Activated gamma-delta T cell treated with anti-CD3 and anti-CD28 coated beads, Interleukin-2, amount 50 U/mL, for 16 hours (primary cell): ENCODE data around the gene DDX49.
"Not testable (repeated sequence)": the region's sequence is repeated elsewhere in the genome, so short reads cannot be mapped to it uniquely, and the experiment has no call there.

Source experiments
- DNase-seq: peaks from one replicate; pipeline ENCODE4 v3.0.0-alpha.2; 2020; ENCODE audit warnings: low read depth

Gene DDX49

DNA sequence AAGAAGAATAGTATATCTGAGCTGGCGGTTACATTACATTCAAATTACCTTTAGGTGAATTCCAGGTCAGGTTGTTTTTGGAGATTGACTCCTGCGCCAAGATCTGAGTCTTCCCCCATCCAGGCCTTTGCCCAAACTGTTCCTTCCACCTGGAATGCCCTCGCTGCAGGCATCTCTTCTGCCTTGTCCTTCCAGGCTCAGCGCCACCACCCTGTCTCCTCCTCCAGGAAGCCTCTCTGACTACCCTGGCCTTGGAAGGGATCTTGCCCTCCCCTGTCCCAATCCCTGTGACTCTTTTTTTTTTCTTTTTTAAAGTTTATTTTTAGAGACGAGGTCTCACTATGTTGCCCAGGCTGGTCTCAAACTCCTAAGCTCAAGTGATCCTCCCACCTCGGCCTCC, 23.2 kb downstream of the DDX49 start:
- no peak for DNase-seq

DNA sequence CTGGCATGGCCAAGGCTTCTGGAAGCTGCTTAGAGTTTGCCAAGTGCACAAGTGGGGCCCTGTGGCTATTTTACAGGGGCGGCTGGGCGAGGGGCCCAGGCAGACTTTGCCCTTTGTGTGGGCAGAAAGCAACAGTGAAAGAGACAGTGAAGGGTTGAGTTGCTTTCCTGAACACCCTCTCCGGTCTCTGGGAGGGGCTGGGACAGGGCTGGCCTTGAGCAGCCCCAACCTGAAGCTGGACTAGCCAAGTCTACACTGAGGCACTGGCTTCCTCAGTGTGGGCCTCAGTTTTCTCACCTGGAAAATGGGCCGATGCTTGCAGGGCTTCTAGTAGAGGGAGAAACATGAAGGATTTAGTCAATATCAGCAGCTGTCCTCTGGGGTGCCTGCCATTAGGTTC, 23.9 kb downstream of the DDX49 start:
- no peak for DNase-seq

DNA sequence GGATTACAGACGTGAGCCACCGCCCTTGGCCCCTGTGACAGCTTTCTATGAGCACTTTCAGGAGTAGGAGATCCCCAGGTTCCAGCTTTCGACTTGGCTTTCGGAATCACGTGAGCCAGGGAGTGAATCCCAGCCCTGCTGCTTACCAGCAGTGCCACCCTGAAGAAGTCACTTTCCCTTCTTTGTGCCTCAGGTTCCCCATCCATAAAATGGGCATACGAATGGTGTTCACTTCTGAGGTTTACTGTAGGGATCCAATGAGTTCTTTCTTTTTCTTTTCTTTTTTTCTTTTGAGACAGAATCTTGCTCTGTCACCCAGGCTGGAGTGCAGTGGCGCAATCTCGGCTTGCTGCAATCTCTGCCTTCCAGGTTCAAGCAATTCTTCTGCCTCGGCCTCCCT, 25.8 kb downstream of the DDX49 start:
- DNase-seq, result no peak

DNA sequence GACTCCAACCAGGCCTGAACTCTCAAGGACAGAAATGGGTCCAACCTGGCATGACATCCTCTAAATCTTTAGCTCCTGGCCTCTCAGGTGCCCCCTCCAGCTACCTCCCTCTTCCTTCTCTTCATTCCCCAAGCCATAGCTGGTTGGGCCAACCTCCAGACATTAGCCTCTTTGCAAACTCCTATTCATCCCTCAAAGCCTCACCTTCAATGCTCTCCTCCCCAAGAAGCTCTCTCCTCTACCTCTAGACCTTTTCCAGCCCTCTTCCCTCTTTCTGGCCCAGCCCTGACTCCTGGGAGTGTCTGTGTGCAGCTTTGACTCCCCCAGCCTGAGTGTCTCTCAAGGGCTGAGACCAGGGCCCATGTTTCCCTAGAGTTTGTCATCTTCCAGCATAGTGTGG, 26.8 kb downstream of the DDX49 start:
- no peak for DNase-seq

DNA sequence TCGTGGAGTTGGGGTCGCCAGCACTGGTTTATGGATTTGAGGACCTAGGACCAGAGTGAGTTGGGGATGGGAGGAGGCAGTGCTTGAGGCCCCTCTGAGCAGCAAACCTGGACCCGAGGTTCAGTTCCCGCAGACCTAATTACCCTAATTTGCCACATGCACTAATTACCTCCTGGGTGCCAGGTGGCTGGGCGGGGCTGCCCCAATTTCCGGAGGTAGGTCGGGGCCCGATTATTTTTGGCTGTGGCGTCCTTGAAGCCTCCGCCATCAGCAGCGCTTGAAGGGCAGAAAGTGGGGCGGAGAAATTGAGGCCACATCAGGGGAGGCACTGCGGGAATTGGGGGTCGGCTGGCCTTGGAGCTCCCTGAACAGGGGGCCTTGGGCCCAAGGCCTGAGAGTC, 27.4 kb downstream of the DDX49 start:
- no peak for DNase-seq

DNA sequence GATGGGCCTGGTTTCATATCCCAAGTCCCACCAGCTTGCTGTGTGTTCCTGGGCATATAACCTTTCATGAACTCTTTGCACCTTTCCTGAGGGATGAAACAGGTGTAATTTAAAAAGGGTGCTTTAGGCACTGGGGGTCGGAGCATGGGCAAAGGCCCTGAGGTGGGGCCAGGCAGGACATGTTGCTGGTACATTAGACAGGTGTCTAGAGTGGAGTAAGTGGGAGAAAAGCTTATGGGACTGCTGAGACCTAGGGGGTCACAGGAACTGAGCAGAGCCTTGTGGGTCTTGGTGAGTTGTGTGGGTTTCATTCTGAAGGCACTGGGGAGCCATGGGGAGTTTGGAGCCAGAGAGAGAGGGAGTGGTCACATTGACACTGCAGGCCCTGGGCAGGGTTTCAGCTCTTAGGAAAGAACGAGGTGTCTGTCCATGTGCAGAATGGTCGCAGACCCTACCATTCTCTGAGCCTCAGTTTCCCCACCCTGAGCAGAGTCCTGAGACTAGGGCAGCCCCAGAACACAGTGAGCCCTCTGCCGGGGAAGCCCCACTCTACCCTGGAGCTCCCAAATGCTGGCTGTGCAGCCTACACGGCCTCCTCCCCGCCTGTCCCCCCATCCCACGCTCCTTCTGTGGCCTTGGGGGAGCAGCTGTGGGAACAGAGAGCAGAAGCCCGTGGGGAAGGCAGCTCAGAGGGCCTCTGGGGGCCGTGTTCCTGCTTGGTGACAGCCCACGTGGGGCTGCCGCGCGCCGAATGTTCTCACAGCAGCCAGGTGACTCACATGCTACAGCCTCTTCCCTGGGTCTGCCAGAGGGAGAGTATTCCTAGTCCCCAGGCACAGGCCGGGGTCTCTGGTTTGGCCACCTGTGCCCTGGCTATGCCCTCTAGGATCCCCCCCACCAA, 28.8 kb downstream of the DDX49 start:
- no peak for DNase-seq

DNA sequence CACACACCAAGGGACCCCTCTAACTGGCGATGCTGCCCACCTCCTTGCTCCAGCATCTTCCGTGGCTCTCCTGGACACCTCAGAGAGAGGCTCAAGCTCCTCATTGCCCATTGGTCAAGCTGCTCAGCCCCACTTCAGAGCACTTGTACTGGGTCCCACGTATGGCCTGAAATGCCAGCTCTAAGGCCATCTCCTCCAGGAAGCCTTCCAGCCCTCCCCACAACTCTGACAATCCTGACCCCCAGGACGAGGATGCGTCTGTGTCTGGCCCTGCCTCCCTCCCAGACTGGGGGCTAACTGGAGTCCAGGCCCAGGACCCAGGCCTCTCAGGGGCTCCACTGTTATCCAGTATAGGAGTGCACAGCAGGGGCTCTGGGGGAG, 29.5 kb downstream of the DDX49 start:
- DNase-seq, result no peak

DNA sequence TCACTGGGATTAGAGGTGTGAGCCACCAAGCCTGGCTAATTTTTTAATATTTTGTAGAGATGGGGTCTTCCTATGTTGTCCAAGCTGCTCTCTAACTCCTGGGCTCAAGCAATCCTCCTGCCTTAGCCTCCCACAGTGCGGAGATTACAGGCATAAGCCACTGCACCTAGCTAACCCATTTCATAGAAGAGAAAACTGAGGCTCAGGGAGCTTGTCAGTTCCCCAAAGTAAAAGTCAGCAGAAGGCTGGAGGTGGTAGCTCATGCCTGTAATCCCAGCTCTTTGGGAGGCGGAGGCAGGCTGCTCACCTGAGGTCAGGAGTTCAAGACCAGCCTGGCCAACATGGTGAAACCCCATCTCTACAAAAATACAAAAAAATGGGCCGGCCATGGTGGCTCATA, 30.3 kb downstream of the DDX49 start:
- DNase-seq, result no peak

DNA sequence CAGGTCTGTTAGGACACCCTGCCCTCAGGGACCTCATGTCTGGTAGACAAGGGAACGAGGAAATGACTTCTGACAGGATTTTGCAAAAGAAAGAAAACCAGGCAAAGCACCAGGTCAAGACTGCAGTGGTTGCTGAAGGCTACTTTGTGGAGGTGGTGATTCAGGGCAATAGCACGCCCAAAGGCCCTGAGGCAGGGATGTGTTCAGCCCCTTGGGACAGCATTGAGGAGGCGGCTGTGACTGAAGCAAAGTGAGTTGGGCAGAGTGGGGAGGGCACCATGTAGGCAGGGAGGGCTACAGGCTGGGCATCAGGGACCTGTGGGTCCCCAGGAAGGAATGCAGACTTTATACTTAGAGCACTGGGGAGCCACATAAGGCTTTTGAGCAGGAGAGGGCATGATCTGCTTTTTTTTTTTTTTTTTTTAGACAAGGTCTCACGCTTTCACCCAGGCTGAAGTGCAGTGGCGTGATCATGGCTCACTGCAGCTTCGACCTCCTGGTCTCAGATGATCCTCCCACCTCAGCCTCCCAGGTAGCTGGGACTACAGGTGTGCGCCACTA, 32.3 kb downstream of the DDX49 start:
- DNase-seq, result no peak

DNA sequence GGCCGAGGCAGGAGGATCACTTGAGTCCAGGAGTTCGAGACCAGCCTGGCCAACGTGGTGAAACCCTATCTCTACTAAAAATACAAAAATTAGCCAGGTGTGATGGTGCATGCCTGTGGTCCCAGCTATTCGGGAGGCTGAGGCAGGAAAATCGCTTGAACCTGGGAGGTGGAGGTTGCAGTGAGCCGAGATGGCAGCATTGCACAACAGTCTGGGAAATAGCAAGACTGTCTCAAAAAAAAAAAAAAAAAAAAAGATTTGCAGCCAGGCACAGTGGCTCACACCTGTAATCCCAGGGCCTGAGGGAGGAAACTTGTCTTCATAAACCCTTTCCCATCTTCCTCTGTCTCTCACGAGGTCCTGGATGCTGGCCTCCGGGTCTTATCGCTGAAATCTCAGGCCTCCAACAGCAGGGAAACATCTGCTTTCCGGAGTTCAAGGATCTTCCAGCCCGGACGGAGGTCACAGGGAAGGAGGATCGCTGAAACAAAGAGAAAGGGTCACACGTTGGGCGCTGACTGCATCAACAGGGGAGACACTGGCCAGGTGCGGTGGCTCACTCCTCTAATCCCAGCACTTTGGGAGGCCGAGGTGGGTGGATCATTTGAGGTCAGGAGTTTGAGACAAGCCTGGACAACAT, 33.0 kb downstream of the DDX49 start:
- not testable (repeated sequence) for DNase-seq

DNA sequence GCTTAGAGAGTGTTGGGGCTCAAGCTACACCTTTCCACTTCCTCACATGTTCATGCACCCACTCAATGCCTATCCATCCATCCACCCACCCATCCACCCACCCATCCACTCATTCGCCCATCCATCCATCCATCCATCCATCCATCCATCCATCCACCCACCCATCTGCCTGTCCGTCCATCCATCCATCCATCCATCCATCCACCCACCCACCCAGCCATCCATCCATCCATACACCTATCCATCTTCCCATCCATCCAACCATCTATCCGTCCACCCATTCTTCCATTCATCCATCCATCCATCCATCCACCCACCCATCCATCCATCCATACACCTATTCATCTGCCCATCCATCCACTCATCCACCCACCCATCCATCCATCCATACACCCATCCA, 34.6 kb downstream of the DDX49 start:
- DNase-seq, result no peak

DNA sequence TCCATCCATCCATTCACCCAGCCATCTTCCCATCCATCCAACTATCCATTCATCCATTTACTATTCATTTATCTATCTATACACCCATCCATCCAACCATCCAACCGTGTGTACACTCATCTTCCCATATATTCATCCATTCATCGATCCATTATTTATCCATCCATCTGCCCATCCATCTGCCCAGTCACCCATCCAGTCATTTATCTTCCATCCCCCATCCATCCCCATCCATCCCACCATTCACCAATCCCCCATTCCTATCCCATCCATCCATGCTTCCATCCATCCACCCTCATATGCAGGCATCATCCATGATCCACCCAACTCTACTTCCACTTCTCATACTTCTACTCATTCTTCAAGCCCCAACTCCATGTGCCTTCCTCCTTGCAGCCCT, 35.5 kb downstream of the DDX49 start:
- DNase-seq, result no peak

DNA sequence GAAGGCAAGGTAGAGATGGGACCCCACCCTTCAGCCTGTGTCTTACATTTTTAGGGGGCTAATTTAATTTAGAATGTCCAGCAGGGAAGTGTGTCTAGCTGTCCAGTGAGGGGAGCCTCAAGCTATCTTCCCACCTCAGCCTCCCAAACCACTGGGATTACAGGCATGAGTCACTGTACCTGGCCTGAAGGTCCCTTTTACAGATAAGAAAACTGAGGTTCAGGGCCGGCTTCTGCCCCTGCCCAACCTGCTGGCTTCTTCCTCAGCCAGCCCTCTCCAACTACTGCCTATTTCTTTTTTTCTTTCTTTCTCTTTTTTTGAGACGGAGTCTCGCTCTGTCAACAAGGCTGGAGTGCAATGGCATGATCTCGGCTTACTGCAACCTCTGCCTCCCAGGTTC, 40.9 kb downstream of the DDX49 start:
- no peak for DNase-seq

DNA sequence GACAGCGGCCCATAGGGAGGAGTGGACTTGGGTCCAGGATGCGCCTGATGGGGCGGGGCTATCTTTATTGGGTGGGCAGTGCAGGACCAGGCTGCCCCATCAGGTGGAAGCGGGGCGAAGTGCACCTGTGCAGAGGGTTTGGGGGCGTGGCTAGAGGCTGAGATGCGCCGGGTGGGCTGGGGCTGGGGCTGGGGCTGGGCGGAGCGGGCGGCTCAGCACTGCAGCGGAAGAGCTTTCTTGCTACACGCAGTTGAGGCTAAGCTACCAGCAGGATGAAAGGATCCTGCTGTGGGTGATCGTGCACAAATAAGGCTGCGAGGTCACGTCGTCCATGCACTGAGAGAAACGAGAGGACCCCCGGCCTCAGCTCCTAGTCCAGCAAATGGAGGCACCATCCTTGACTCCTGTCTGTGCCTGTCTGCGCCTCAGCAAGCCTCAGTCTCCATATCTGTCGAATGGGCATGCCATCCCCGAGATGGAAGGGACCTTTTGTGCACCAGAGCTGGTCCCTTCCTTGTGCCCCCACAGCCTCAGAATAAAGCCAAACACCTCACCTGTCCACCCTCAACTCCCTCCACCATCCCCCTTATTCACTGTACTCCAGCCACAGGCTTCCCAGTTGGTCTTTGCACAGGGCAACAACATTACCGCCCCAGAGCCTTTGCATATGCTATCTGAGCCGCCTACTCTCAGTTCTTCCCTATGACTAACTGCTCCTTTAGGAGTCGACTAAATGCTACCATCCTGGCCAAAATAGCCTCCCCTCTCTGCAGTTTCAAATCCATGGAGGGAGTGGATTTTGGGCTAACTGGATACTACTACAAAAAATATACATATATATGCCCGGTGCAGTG, 42.5 kb downstream of the DDX49 start:
- no peak for DNase-seq

DNA sequence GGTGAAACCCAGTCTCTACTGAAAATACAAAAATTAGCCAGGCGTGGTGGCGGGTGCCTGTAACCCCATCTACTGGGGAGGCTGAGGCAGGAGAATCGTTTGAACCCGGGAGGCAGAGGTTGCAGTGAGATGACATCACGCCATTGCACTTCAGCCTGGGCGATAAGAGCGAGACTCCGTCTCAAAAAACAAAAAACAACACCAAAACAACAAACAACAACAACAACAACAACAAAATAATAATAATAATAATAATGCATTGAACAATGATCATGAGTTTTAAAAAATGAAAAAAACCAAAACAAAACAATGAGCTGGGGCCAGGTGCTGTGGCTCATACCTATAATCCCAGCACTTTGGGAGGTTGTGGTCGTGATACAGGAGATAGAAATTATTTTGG, 44.6 kb downstream of the DDX49 start:
- DNase-seq, result no peak

DNA sequence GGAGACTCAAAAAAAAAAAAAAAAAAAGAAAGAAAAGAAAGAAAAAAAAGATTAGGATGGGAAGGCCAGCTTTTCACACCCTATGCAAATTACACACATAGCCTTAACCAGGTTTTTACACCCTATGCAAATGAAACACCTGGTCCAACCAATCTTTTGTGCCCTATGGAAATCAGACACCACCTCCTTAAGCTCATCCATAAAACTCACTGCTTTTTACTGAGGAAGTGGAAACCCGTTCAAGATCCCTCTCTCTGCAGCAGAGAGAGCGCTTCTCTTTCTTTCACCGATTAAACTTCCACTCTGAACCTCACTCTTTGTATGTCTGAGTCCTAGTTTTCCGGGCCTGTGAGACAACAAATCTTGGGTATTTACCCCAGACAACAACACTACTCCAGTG, 46.8 kb downstream of the DDX49 start:
- DNase-seq, result no peak

DNA sequence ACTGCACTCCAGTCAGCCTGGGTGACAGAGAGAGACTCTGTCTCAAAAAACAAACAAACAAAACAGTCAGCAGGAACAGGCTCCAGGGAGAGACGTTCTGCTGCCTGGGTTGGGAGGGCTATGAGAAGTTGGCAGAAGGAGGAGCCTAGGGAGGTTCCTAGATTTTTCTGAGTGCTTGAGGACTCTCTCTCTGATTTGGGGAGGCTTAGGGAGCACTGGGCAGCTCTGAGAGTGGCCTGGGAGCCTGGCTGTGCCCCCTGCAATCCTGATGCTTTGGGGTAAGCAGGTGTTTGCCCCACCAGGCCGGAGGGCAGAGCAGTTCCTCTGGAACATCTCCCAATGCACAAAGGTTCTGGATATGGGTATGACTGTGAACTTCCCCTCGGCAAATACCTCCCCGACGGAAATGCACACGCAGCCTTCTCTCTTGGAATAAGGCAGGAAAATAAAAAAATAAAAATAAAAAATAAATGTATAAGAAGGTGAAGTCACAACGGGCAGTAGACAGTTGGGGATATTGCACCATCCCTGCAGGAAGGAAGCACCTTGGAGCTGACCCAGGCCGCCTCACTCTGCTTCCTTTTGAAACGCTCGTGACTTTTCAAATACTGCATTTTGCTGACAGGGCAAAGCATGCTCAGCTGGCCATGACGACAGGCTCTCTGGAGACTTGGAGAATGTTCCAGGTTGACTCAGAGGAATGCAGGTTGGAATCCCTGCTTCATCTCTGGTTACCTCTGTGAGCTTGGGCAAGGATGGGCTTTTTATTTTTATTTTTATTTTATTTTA, 48.0 kb downstream of the DDX49 start:
- no peak for DNase-seq

DNA sequence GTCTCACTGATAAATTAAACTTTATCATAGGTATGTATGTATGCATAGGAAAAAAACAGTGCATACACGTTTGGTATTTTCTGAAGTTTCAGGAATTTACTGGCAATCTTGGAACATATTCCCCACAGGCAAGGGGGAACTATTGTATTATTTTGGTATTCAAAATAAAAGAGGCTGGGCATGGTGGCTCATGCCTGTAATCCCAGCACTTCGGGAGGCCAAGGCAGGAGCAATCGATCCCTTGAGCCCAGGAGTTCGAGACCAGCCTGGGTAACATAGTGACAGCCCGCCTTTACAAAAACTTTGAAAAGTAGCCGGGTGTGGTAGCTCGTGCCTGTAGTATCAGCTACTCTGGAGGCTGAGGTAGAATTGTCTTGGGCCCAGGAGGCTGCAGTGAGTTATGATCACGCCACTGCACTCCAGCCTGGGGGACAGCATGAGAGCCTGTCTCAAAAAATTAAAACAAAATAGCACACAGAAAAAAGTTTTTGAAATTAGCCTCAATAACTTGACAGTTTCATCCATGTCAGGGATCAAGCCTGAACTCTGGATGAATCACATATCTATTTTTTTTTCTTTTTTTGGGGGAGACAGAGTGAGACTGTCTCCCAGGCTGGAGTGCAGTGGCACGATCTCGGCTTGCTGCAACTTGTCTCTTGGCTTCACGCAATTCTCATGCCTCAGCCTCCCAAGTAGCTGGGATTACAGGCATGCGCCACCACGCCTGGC, 50.6 kb downstream of the DDX49 start:
- no peak for DNase-seq

DNA sequence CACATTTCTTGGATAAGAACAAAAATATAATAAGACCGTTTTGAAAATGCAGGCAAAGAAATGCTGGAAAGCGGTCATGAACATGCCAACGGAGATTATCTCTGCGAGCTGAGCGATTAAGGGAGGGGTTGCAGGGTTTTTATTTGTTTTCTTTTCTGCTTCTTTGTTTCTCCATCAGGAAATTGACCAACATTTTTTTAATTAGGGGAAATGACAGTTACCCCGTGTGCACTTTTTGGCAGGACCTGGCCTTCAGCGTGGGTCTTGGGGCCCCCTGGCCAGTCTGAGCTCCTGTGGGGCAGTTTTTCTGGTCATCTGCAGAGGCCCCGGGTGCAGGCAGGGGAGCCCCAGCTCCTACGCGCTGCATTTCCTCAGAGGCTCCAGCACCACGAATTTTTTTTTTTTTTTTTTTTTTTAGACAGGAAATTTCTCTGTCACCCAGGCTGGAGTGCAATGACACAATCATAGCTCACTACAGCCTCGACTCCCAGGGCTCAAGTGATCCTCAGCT, 52.8 kb downstream of the DDX49 start:
- no peak for DNase-seq

DNA sequence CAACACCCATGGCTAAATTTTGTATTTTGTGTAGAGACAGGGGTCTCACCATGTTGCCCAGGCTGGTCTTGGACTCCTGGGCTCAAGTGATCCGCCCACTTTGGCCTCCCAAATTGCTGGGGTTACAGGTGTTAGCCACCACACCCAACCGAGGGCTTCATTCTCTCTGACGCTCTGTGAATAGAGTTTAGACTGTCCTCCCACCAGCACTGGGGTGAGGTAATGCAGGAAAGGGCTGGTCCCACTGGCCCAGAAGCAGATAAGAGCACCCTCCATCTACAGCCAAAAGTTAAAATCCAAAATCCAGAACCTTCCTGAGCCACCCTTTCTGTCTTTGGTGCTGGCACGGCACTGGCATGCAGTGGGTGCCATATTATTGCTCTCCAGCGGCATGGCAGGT, 53.3 kb downstream of the DDX49 start:
- no peak for DNase-seq

DNA sequence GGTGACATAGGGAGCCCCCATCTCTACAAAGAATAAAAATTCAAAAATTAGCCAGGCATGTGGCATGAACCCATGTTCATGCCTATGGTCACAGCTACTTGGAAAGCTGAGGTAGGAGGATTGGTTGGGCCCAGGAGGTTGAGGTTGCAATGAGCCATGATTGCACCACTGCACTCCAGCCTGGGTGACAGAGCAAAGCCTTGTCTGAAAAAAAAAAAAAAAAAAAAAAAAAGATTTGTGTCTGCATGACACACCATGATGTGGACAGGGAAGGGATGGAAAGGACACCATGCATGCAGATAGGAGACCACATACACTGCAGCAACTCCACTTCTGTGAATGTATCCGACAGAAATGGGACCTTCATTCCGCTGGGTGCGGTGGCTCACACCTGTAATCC, 55.5 kb downstream of the DDX49 start:
- DNase-seq, result no peak
